Fibroblast of skin of right quadriceps (primary cell): ENCODE results near the gene PPDPF.
A peak's percentile ranks its signal among the peaks of the same experiment; 100 is the strongest.
"Not testable (repeated sequence)": the region's sequence is repeated elsewhere in the genome, so short reads cannot be mapped to it uniquely, and the experiment has no call there.

Experiments
- DNase-seq: peaks from one replicate; pipeline ENCODE4 v3.0.0-alpha.2; 2013

The PPDPF gene

GRCh38 chr20:63520504-63520933 is at the start of gene PPDPF:
Gene PPDPF, plus strand, starts transcription at chr20:63520765. Its CDS starts 544 bp downstream, at chr20:63521309.
- peak; percentile 83 for DNase-seq

DNA sequence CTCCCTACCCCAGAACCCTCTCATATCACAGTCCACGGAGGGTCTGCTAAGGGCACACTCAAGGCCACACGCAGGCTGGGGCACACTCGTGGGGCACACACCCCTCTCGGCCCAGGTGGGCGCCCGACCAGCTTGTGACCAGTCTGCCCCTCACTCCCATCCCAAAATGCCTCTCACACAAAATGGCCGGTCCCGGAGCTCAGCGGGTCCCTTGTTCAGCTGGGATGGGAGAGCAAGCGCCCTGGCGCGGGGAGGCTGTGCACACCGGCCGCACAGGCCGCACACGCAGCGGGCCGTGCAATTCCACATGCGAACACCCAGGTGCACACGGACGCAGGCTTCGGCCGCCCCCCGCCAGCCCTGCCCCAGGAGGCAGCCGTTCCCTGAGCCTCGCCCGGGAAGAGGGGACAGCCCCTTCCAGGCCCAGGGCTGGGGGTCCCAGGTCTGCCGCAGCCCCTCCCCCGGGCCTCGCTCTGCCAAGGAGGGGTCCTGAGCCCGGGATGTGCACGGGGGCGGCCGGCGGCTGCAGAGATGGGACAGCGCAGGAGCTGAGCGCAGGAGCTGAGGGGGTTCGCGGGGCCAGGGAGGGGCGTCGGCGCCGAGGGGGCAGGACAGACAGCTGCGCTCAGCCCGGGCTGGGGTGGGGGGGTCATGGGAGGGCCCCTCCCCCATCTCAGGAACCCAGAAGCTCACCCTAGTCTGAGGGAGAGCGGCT is 49.4 kb upstream of the PPDPF start:
- DNase-seq = no peak

DNA sequence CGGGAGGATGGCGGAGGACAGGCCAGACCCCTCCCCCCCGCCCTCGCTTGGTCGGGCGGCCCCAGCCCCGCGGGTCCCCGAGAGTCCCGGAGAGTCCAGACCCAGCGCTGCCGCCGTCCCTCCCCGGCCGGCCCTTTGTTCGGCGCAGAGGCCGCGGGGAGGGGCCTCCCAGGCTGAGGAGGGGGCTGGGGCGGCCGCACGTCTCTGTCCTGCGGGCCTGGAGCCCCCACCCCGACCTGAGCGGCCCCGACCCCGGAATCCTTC is 48.9 kb upstream of the PPDPF start:
- no peak for DNase-seq

- DNase-seq = no peak
Measured at GRCh38 chr20:63471981-63472831, 48.4 kb upstream of the PPDPF start, which contains the start of gene KCNQ2. Gene KCNQ2, minus strand, starts transcription at chr20:63472655. Its CDS starts 192 bp downstream, at chr20:63472463.

DNA sequence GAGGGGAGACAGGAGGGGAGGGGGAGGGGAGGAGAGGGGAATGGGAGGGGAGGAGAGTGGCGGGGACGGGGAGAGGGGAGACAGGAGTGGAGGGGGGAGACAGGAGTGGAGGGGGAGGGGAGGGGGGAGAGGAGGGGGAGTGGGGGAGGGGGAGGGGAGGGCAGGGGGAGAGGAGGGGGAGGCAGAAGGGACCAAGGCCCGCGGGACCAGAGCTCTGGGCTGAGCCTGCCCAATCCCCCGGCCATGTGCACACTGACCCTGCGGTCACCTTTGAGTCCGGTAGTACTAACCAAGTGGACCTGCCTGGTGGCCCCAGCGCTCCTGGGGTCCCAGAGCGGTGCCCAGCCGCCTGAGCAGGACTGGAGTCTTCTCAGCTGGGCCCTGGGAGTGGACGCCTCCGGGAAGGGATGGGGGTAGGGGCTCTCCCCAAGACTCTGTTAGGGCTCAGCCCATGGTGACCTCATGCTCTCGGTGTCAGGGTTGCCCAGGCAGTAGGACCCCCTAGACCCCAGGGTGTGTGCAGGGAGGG is 47.6 kb upstream of the PPDPF start:
- DNase-seq = no peak

- no peak for DNase-seq
Measured at GRCh38 chr20:63473555-63474449, 46.8 kb upstream of the PPDPF start.

DNA sequence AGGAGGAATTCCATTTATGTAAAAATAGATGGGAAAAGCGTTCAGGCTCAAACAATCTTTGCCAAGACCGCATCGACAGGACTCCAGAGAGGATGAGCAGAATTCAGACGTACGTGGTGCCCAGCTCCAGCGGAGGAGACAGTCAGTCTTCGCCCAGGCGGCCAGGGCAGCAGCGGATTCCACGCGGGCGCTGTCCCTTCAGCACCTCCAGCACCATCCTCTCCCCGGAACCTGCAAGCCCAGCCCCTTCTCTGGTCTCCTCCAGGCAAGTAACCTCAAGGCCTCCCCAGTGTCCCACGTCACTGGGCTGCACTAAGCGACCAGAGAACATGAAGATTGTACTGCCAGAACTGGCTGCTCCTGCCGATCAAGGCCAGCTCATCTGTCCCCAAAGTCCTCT is 45.4 kb upstream of the PPDPF start:
- no peak for DNase-seq

GRCh38 chr20:63477061-63477616 is 43.4 kb upstream of the PPDPF start:
- no peak for DNase-seq

- no peak for DNase-seq
Measured at GRCh38 chr20:63477944-63478343, 42.6 kb upstream of the PPDPF start.

- no peak for DNase-seq
Measured at GRCh38 chr20:63478346-63479302, 41.9 kb upstream of the PPDPF start.

- not testable (repeated sequence) for DNase-seq
Measured at GRCh38 chr20:63479695-63480419, 40.7 kb upstream of the PPDPF start.

DNA sequence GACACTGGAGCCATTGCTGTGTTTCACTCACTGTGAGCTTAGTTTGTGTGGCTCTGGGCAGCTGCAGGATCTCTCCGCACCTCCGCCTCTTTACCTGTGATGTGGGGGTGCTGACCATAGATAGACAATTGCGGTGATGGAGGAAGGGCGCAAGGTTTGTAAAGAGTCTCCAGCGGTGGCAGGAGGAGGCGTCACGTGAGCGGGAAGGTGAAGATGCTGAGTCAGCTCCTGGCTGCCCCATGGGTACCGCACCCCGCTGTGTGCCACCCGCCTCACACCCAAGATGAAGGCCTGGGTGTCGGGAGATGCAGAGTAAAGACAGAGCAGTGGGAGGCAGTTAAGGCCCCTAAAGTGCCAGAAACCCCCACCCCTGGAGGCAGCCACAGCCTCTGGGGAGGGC is 39.1 kb upstream of the PPDPF start:
- no peak for DNase-seq

DNA sequence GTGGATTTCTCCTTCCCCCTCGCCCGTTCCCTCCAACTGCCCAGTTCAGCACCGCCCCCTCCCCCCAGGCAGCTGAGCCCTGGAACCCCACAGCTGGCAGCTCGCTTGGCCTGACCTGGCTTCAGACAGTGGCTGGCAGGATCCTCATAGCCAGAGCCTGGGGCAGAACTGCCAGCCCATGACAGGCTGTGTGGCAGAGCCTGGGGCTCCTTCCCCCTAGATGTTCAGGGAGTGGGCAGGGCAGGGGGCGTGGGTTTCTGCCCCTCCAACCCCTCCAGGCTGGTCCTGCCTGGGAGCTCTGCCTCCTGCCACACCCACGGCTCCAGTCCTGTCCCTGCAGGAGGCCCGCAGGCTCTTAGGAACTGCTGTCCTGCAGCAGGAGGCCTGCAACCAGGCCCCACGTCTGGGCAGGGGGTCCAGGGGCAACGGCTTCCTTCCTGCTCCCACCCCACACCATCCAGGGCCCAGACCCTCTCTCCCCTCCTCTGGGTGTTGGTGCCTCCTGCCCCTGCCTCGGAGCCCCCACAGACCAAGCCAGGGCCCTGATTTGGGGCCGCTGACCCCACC is 38.5 kb upstream of the PPDPF start:
- DNase-seq = no peak

GRCh38 chr20:63483834-63484233 is 36.7 kb upstream of the PPDPF start:
- DNase-seq = no peak

DNA sequence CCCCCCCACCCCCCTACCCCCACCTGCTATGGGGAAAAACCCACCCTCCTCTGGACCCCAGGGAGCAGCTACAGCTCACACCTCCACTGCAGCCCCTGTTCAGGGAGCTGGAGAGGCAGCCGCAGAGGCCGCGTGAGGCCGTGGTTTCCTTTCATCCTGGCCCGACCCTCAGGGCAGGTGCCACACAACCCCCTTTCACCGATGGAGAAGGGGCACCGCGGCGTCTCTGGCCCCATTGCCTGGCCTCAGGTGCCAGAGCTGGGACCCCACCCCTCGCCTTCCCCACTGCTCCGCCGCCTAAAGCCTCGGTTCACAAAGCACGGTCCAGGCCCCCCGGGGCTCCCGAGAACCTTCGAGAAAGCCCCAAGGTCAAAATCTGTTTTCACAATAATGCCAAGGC is 36.3 kb upstream of the PPDPF start:
- DNase-seq = no peak

DNA sequence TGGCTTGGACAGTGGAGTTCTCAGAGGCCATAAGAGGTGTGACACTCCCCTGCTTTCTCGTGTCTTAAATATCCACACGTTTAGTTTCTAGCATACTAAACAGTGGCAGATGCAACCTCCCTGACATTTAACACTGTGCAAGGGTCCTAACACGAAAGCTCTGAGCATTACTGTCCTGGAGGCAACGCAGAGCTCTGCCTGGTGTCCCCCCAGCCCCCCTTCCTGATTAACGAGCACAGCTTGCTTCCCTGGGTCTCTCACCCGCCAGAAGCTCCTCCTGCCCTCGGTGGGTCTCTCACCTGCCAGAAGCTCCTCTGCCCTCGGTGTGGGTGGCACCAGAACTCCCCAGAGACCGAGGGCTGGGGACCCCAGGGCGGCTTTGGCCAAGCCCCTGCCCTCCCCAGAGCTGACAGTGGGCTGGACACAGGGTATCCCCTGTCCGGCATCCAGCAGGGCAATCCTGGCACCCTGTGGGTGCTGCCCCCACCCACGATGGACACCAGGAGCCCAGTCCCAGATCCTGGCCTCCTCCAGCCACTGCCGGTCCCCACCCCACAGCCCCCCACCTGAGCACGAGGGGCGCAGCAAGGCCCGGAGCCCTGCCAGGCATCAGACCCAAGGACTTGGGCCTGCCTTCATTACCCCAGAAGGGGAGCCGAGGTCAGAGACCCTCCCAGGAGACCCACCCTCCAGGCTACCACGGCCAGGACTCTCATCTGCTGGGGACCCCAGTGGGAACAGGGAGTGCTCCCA is 35.7 kb upstream of the PPDPF start:
- no peak for DNase-seq

- no peak for DNase-seq
Measured at GRCh38 chr20:63486300-63486855, 34.2 kb upstream of the PPDPF start.

GRCh38 chr20:63487116-63487764 is 33.3 kb upstream of the PPDPF start:
- DNase-seq = no peak

GRCh38 chr20:63487781-63488241 is 32.8 kb upstream of the PPDPF start:
- DNase-seq = no peak
